ENCODE measurements around the gene CSNK1G3. TPM values are rescaled to one million over a fixed set of nuclear protein-coding genes. Genes with fewer than 3 reads are reported as not detected.

CSNK1G3 gene
- total and polyA plus RNA-seq, 12 donors: 5.0 to 30.9 (median 24.8) TPM

DNA sequence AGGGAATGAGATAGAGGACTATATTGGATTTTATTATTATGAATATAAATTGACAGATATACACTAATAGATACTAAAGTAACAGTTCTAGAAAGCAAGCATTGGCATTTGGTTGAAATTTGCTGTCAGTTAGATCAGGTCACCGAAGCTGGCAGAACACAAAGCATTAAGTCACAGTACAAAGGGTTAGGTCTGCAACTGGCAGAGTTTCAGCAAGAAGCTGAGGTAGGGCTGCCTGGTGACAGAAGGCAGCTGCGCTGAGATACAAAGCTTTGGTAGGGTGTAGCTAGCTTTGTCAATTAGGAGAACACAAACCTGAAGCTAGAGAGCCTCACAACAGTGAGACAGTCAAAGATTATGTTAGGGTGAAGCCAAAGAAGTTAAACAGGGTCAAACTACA, 6.3 kb upstream of the CSNK1G3 start:
- 40 to 48% methylated on average over 2 of the region's 2 CpGs for WGBS, 2 donors
- Histone ChIP-seq H3K36me3 (no peaks in the 10 kb centered on the region), H3K9me3 (no peaks in the 10 kb centered on the region), H3K27ac (no peak overlapping the region), H3K27me3 (no peaks in the 10 kb centered on the region), H3K4me1 (peaks cover 0 to 3% (median 0%) of the 10 kb centered on the region in 9 donors), H3K4me3 (no peak overlapping the region)
- ATAC-seq (peak in 1 of 8 donors; percentile 53), DNase-seq (no peak)
- no peak for TF ChIP-seq CTCF (IDR thresholded peaks at IDR 0.05)
- intact Hi-C loops (cut with DNase I): loop anchor here in 2 of 10 donors (5.0 to 10.0 kb wide), 2 partner anchors 78 to 81 kb away; partner anchors contain the start of gene CEP120 (in 1 of the 2)

DNA sequence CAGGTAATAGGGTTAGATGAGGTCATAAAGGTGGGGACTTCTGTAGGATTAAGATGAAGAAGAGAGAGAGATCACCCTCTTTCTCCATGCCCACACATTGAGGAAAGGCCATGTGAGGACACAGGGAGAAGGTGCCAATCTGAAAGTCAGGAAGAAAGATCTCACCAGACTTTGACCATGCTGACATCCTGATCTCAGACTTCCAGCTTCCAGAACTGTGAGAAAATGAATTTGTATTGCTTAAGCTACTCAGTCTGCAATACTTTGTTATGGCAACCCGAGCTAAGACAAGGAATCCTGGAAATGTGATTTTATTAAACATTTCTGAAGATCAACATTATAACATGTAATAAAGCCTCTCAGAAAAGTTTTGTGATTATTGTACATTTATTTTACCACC, 3.5 kb upstream of the CSNK1G3 start:
- intact Hi-C loops (cut with DNase I): loop anchor here in 2 of 10 donors (5.0 to 10.0 kb wide), 2 partner anchors 81 to 84 kb away; partner anchors contain the start of gene CEP120 (in 1 of the 2)
- no peak overlapping the region for H3K4me3 ChIP-seq
- H3K27ac ChIP-seq: no peak overlapping the region
- H3K36me3 ChIP-seq: no peaks in the 10 kb centered on the region
- no peaks in the 10 kb centered on the region for H3K9me3 ChIP-seq
- H3K4me1 ChIP-seq: peaks cover 0 to 13% (median 3%) of the 10 kb centered on the region in 9 donors
- TF ChIP-seq CTCF (IDR thresholded peaks at IDR 0.05): no peak
- ATAC-seq: no peak
- no peaks in the 10 kb centered on the region for H3K27me3 ChIP-seq
- no peak for DNase-seq
- WGBS, 2 donors: 88 to 90% methylated on average over 1 of the region's 1 CpG

- Histone ChIP-seq H3K36me3 (no peaks in the 10 kb centered on the region), H3K9me3 (no peaks in the 10 kb centered on the region), H3K27me3 (no peaks in the 10 kb centered on the region), H3K4me1 (peaks cover 0 to 32% (median 16%) of the 10 kb centered on the region in 9 donors), H3K27ac (peak overlapping the region; percentile 52 to 97 (median 95)), H3K4me3 (peak overlapping the region in 9 of 10 donors; percentile 66 to 93 (median 79))
- intact Hi-C loops (cut with DNase I): loop anchor here in 4 of 10 donors (2.0 to 10.0 kb wide), 7 partner anchors 64 to 101 kb away; partner anchors contain the start of gene CEP120 (in 2 of the 4)
- DNase-seq (no peak), ATAC-seq (no peak)
- 66 to 70% methylated on average over 3 of the region's 3 CpGs for WGBS, 2 donors
- no peak for TF ChIP-seq CTCF (IDR thresholded peaks at IDR 0.05)
Measured at GRCh38 chr5:123511290-123511647, 708 bp upstream of the CSNK1G3 start.

GRCh38 chr5:123512611-123513461, 859 bp downstream of the CSNK1G3 start:
- H3K4me1 ChIP-seq: peaks cover 0 to 37% (median 16%) of the 10 kb centered on the region in 9 donors
- no peaks in the 10 kb centered on the region for H3K9me3 ChIP-seq
- TF ChIP-seq CTCF (IDR thresholded peaks at IDR 0.05): no peak
- ATAC-seq: peak in 3 of 8 donors; percentile 4 to 21 (median 10)
- peak overlapping the region; percentile 66 to 93 (median 78) for H3K4me3 ChIP-seq
- peak overlapping the region; percentile 83 to 97 (median 95) for H3K27ac ChIP-seq
- WGBS, 2 donors: 0 to 1% methylated on average over 39 to 50 of the region's 50 CpGs
- intact Hi-C loops (cut with DNase I): loop anchor here in 5 of 10 donors (1.0 to 10.0 kb wide), 9 partner anchors 62 to 99 kb away; partner anchors contain the start of gene CEP120 (in 4 of the 5)
- H3K27me3 ChIP-seq: no peaks in the 10 kb centered on the region
- DNase-seq: peak; percentile 29 to 43
- no peaks in the 10 kb centered on the region for H3K36me3 ChIP-seq

Data from heart right ventricle (tissue), 16 donors.